HG03025 (cell line): ENCODE data around the gene KLF2.

ENCODE experiments used
- ATAC-seq: cut with Tn5 transposase; IDR thresholded peaks from one replicate; pipeline ENCODE4 v1.9.1; 2021; ENCODE audit warnings: mild to moderate bottlenecking, moderate library complexity; ENCODE audit not compliant: unreplicated experiment, low FRiP score

Gene KLF2

GRCh38 chr19:16306728-16307402, 17.8 kb upstream of the KLF2 start:
- no peak for ATAC-seq

- ATAC-seq = no peak
These were observed 16.5 kb upstream of the KLF2 start for GRCh38 chr19:16308081-16308480.

GRCh38 chr19:16309643-16310042, 15.0 kb upstream of the KLF2 start:
- no peak for ATAC-seq

DNA sequence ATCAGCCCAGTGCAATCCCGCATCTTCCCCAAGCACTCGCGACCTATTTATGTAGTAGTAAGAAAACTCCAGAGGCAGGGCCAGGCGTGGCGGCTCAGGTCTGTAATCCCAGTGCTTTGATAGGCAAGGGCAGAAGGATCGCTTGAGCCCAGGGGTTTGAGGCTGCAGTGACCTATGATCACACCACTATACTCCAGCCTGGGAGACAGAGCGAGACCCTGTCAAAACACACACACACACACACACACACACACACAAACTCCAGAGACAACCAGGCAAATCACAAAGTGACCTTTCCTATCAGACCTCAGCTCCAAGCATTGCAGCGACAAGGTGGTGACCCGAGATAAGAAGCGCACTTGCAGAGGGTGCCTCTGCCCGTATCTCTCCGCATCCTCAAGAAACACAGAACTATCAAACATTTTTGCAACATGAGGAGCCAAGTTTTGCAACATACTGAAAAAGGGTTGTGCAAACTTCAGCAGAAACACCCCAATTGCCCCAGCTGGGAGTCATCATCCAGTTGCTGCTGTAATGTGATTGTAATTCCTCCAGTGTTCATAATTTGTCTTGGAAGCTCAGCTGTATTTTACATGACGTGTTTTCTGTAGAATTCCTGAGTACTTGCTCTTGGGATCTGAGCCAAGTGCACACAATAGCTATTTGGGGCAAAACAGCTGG, 8.7 kb upstream of the KLF2 start:
- ATAC-seq = no peak

- no peak for ATAC-seq
These were observed 8.1 kb upstream of the KLF2 start for GRCh38 chr19:16316506-16316882.

DNA sequence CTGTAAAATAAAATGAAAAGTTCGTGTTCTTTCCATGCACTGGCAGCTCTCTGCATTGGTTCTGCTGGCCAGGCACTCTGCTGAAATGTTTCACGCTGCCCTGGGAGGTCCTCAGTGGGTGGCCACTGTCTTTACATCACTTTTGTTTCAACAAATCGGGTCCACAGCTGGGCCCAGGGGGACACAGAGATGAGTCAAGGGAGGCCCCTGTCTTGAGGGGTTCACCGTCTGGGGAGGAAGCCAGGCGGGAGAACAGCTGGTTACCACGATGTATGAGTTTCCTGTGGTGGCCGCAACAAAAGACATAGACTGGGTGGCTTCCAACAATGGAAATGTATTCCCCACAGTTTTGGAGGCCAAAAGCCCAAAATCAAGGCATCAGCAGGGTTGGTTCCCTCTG, 5.1 kb upstream of the KLF2 start:
- no peak for ATAC-seq

DNA sequence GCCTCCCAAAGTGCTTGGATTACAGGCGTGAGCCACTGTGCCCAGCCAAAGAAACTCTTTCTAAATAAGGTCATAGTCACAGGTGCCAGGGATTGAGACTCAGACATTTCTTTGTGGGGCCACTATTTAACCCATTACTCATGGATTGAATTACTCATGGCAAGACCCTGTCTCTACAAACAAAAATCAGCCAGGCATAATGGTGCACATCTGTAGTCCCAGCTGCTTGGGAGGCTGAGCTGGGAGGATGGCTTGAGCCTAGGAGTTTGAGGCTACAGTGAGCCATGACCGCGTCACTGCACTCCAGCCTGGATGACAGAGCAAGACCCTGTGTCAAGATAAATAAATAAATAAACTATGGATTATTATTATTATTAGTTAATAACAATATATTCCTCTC, 3.6 kb upstream of the KLF2 start:
- no peak for ATAC-seq

GRCh38 chr19:16325161-16325527, 518 bp downstream of the KLF2 start:
- ATAC-seq = peak; percentile 12

GRCh38 chr19:16325641-16326400, 1.2 kb downstream of the KLF2 start:
- ATAC-seq = no peak

- ATAC-seq = no peak
These were observed 2.0 kb downstream of the KLF2 start for GRCh38 chr19:16326401-16327168.

DNA sequence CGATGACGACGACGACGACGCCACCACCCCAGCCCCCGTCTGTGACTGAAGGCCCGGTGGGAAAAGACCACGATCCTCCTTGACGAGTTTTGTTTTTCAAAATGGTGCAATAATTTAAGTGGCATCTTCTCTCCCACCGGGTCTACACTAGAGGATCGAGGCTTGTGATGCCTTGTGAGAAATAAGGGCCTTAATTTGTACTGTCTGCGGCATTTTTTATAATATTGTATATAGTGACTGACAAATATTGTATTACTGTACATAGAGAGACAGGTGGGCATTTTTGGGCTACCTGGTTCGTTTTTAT, 2.5 kb downstream of the KLF2 start:
- ATAC-seq = no peak

GRCh38 chr19:16327501-16327900, 2.9 kb downstream of the KLF2 start:
- no peak for ATAC-seq

- ATAC-seq = no peak
These were observed 3.5 kb downstream of the KLF2 start for GRCh38 chr19:16327911-16328823.

GRCh38 chr19:16328824-16329482, 4.3 kb downstream of the KLF2 start:
- no peak for ATAC-seq

- no peak for ATAC-seq
These were observed 5.8 kb downstream of the KLF2 start for GRCh38 chr19:16330368-16330801.

DNA sequence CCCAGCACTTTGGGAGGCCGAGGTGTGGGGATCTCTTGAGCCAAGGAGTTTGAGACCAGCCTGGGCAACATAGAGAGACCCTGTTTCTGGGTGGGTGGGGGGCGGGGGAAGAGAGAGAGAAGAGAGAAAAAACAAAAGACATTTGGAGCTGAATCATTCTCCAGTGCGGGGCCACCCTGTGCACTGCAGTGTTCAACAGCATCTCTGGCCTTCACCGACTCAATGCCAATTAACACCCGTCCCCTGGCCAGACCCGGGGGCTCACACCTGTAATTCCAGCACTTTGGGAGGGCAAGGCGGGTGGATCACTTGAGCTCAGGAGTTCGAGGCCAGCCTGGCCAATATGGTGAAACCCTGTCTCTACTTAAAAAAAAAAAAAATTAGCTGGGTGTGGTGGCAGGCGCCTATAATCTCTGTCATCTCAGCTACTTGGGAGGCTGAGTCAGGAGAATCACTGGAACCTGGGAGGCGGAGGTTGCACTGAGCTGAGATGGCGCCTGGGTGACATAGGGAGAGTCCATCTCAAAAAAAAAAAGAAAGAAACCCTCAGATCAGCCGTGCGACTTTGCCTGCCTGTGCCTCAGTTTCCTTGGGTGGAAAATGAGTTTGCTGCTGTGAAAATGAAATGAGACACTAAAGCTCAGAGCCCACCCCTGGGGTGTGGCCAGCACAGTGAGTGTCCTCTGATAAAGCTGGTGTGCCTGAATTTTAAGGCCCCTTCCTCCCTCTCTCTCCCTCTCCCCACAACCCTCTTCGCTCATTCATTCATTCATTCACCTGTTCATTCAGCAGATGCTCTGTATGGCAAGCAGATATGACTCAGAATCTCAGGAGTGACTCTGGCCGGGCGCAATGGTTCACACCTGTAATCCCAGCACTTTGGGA, 6.4 kb downstream of the KLF2 start:
- ATAC-seq = no peak

DNA sequence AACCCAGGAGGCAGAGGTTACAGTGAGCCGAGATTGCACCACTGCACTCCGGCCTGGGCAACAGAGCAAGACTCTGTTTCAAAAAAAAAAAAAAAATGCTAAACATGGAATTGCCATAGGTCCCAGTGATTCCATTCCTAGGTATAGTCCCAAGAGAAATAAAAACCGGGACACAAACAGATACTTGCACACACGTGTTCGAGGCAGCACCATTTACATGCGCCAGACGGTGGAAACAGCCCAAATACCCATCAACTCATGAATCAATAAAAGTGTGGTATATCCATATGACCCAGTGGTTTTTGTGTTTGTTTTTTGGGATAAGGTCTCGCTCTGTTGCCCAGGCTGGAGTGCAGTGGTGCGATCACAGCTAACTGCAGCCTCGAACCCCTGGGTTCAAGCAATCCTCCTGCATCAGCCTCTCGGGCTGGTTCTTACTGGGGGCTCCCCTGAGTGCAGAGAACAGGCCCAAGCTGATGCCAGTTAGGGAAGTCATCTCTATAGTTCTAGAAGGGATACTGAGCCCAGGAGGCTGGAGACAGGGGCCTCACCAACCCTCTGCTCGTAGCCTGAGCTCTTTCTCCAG, 8.5 kb downstream of the KLF2 start:
- ATAC-seq = no peak

DNA sequence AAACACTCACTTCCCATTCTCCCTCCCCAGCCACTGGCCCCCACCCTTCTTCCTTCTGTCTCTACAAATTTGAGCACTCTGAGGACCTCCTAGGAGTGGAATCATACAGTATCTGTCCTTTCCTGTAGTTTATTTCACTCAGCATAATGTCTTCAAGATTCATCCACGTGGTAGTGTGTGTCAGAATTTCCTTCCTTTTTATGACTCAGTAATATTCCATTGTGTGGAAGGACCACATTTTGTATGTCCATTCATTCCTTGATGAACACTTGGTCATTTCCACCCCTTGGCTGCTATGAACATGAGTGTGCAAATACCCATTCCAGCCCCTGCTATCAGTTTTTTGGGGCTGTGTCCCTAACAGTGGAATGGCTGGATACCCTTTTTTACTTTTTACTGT, 9.8 kb downstream of the KLF2 start:
- no peak for ATAC-seq
